ENCODE results near the gene PPP6R2. TPM values are rescaled to one million over a fixed set of nuclear protein-coding genes. Genes with fewer than 3 reads are reported as not detected.
A peak's percentile ranks its signal among the peaks of the same experiment; 100 is the strongest.

The PPP6R2 gene
- total and polyA plus RNA-seq, 9 of the 15 experiments (the other 6 are each of a cell fraction or from before 2014, with no cell fraction given) = 0.32 to 39.8 (median 21.4) TPM

DNA sequence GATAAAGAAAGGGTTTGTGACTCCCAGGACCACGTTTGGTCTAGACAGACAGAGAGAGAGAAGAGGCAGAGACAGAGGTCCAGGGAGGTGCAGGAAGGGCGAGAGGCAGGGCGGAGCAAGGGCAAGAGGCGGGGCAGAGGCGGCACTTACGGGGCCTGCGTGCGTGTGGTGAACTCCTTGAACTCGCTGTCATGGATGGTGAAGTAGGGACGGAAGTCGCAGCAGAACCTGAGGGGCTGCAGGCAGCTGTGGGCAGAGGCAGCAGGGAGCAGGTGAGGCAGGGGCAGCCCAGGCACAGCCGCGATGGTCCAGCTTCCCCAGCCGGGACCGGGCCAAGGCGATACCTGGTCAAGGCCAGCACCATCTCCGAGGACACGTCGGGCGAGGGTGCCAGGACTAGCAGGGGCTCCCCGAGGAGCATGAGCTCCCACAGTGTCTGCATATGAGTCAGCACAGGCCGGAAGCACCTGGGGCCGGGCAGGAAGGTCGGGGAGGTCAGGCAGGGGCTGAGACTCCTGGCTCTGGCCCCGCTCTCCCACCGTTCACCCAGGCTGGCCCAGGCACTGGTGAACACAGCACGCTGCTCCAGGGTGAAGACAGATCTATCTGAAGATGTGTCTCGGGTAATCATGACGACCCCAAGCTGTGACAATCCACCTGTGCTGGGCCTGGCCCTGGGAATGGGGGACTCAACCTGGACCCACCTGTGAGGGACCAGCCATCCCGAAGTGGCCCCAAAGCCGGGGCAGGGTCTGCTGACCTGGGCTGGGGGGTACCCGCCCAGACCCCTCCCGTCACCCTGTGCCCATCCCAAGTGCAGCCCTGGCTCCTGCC is 28.5 kb upstream of the PPP6R2 start (continued):
- TF ChIP-seq, protein P1, sequence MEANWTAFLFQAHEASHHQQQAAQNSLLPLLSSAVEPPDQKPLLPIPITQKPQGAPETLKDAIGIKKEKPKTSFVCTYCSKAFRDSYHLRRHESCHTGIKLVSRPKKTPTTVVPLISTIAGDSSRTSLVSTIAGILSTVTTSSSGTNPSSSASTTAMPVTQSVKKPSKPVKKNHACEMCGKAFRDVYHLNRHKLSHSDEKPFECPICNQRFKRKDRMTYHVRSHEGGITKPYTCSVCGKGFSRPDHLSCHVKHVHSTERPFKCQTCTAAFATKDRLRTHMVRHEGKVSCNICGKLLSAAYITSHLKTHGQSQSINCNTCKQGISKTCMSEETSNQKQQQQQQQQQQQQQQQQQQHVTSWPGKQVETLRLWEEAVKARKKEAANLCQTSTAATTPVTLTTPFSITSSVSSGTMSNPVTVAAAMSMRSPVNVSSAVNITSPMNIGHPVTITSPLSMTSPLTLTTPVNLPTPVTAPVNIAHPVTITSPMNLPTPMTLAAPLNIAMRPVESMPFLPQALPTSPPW (CRISPR knock-in tag; IDR thresholded peaks at IDR 0.05) = no peak
- no peak for TF ChIP-seq FOXK1 (CRISPR knock-in tag; IDR thresholded peaks at IDR 0.05; ENCODE audit: borderline replicate concordance)
- no peak for TF ChIP-seq BRD9 (IDR thresholded peaks at IDR 0.05; ENCODE audit: low read depth, partially characterized antibody)
- no peak for TF ChIP-seq TAF9B (IDR thresholded peaks at IDR 0.05; ENCODE audit: partially characterized antibody)
- no peak for TF ChIP-seq TGIF2 (CRISPR knock-in tag; IDR thresholded peaks at IDR 0.05)
- no peak for TF ChIP-seq GABPB2 (CRISPR knock-in tag; conservative IDR thresholded peaks at IDR 0.05)
- TF ChIP-seq, protein P2, sequence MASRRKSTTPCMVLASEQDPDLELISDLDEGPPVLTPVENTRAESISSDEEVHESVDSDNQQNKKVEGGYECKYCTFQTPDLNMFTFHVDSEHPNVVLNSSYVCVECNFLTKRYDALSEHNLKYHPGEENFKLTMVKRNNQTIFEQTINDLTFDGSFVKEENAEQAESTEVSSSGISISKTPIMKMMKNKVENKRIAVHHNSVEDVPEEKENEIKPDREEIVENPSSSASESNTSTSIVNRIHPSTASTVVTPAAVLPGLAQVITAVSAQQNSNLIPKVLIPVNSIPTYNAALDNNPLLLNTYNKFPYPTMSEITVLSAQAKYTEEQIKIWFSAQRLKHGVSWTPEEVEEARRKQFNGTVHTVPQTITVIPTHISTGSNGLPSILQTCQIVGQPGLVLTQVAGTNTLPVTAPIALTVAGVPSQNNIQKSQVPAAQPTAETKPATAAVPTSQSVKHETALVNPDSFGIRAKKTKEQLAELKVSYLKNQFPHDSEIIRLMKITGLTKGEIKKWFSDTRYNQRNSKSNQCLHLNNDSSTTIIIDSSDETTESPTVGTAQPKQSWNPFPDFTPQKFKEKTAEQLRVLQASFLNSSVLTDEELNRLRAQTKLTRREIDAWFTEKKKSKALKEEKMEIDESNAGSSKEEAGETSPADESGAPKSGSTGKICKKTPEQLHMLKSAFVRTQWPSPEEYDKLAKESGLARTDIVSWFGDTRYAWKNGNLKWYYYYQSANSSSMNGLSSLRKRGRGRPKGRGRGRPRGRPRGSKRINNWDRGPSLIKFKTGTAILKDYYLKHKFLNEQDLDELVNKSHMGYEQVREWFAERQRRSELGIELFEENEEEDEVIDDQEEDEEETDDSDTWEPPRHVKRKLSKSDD (conservative IDR thresholded peaks at IDR 0.05; ENCODE audit: low read length) = no peak
- no peak for TF ChIP-seq SIN3A (IDR thresholded peaks at IDR 0.05; ENCODE audit: borderline replicate concordance in 2 of 2, control insufficient read depth in 1 of 2, low read depth in 2 of 2, low read length in 2 of 2)
- TF ChIP-seq MBD1 (CRISPR knock-in tag; IDR thresholded peaks at IDR 0.05) = no peak
- TF ChIP-seq, protein P3, sequence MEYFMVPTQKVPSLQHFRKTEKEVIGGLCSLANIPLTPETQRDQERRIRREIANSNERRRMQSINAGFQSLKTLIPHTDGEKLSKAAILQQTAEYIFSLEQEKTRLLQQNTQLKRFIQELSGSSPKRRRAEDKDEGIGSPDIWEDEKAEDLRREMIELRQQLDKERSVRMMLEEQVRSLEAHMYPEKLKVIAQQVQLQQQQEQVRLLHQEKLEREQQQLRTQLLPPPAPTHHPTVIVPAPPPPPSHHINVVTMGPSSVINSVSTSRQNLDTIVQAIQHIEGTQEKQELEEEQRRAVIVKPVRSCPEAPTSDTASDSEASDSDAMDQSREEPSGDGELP (CRISPR knock-in tag; IDR thresholded peaks at IDR 0.05; ENCODE audit: borderline replicate concordance) = peak; percentile 30; the same call in 1 of the 2 replicates
- no peak for TF ChIP-seq NR2C2 (CRISPR knock-in tag; IDR thresholded peaks at IDR 0.05)
- TF ChIP-seq NR2C2 (tag; IDR thresholded peaks at IDR 0.05) = peak; percentile 40
- no peak for TF ChIP-seq CBX5 (IDR thresholded peaks at IDR 0.05; ENCODE audit: borderline replicate concordance, low read depth)
- TF ChIP-seq EP300 (IDR thresholded peaks at IDR 0.05; ENCODE audit: low read length) = no peak
- peak; percentile 5 for TF ChIP-seq PRDM10 (IDR thresholded peaks at IDR 0.05; ENCODE audit: partially characterized antibody)
- TF ChIP-seq ZNF644 (tag; IDR thresholded peaks at IDR 0.05; ENCODE audit: low read depth) = no peak
